GM12892 (cell line): Measurements from ENCODE around the gene FAM50B.

Experiments used
- DNase-seq: peaks from one replicate; pipeline ENCODE4 v3.0.0; 2011; ENCODE audit not compliant: insufficient read length
- FAIRE-seq: peaks from 2 replicates; lab custom pipeline; 2011; peaks lifted over from hg19 to GRCh38; lab: Jason Lieb, UNC
- POLR2A ChIP-seq: IDR thresholded peaks from 2 replicates; pipeline ENCODE4 v1.6.1; 2011; ENCODE audit warnings: low read depth, low read length, control low read depth
- POLR2AphosphoS5 ChIP-seq: IDR thresholded peaks from 2 replicates; pipeline ENCODE4 v1.6.1; 2011; ENCODE audit warnings: low read depth, low read length, control low read depth
- TAF1 ChIP-seq: IDR thresholded peaks from 2 replicates; pipeline ENCODE4 v1.6.1; 2011; ENCODE audit warnings: low read depth, mild to moderate bottlenecking, control low read depth, low read length, borderline replicate concordance

Gene FAM50B

DNA sequence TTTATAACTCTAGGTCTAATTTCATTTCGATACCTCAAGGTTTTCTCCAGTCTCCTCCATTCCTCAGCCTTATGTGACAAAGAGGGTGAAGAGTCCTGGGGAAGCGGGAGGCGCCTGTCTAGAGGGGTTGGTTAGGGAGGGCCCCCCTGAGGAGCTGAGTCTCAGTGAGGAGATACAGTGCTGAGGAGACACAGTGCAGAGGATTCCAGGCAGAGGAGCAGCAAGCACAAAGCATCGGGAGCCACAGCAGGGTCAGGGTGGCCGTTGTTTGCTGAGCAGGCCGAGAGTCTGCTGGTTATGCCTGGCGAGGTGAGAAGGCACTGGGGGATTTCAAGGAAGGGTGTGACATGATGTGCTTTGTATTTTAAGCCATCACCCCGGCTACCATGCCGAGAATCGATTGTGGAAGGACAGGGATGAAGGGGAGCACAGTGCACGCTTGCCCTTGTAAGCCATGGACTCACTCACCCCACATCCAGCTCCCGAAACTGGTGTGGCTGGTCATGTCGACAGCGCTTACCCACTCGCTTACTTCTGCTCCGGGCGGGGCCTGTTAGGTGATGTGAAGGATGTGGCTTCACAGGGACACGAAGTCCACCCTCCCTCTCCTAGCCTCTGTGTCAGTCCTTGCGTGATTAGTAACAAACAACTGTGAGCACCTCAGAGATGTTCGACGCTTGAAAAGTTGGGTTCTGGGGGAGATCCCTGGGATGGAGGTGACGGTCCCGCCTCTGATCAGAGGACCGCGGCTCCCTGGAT is 30.2 kb downstream of the FAM50B start:
- no peak for FAIRE-seq
- TF ChIP-seq POLR2AphosphoS5 (no peak), TAF1 (no peak), POLR2A (no peak)
- DNase-seq, result no peak

DNA sequence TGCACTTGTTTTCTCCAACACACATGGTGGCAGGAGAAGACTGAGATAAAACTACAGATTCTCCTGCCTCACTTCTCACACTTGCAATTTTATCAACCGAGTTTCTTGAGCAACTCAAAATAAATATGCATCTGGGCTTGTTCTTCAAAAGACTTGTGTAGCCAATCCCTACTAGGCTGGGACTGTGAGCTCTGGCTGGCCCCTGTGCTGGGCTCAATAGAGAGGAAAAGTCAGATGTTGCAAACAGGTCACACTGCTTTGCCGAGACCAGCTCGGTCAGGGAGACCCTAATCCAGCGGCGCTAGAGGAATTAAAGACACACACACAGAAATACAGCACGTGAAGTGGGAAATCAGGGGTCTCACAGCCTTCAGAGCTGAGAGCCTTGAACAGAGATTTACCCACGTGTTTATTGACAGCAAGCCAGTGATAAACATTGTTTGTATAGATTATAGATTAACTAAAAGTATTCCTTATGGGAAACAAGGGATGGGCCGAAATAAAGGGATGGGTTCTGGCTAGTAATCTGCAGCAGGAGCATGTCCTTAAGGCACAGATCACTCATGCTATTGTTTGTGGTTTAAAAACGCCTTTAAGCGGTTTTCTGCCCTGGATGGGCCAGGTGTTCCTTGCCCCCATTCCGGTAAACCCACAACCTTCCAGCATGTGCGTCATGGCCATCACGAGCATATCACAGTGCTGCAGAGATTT is 32.7 kb downstream of the FAM50B start:
- DNase-seq, result no peak
- TF ChIP-seq POLR2A, result no peak
- TF ChIP-seq POLR2AphosphoS5, result no peak
- TF ChIP-seq TAF1, result no peak
- FAIRE-seq, result no peak

- no peak for DNase-seq
- TF ChIP-seq TAF1, result no peak
- TF ChIP-seq POLR2AphosphoS5, result no peak
- no peak for TF ChIP-seq POLR2A
- no peak for FAIRE-seq
Measured at GRCh38 chr6:3882431-3882830, 33.3 kb downstream of the FAM50B start.

DNA sequence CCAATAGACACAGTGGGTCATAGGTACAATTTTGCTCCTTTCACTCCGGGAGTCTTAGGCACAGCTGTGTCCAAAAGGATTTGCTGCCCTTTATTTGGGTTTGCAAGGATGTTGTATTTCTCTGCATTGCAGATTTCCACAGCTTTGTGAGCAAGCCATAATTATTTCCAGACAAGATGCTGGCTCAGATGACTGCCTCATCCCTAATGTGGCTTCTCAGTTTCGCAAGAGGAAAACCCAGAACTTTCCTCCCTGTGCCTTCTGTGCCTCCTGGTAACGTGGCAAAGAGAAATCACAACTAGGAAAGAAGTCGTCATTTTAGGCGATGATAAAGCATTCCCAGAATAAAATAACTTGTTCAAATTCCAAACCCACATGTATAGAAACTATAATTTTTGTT is 33.7 kb downstream of the FAM50B start:
- DNase-seq (no peak), FAIRE-seq (no peak)
- TF ChIP-seq POLR2AphosphoS5 (no peak), POLR2A (no peak), TAF1 (no peak)

- no peak for DNase-seq
- TF ChIP-seq TAF1, result no peak
- no peak for TF ChIP-seq POLR2A
- TF ChIP-seq POLR2AphosphoS5, result no peak
- FAIRE-seq, result no peak
Measured at GRCh38 chr6:3884007-3884745, 35.0 kb downstream of the FAM50B start.

DNA sequence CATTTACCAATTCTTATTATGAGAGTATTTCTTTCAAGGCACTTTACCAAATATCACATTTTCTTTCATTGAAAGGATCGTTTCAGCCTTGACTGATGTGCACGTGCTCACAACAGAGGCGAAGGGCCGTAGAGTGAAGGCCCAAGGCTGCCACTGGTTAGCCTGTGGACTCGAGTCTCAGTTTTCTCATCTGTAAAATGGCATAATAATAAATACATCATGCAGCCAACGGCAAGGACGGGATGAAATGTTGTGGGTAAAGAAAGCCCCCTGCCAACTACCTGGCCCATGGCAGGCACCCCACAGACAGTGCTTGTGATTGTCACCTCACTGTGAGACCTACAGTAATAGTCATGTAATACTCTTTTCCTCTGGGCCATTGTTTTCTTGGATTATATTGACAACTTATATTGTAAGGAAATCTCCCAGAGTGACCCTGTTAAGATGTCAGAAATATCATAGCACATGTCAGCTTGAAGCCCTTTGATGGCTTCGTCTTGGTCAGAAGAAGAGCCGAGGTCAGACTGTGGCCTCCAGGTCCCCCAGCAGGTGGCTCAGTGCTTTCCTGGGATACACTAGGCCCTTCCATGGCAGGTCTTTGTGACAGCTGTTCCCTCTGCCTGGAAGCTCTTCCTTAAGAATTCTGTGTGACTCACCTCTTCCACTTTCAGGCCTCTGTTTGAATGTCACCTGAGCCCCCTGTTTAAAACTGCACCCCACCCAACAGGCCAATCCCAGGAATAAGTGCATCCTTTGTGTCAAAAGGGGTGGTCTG is 36.3 kb downstream of the FAM50B start:
- DNase-seq (no peak), FAIRE-seq (no peak)
- TF ChIP-seq POLR2A (no peak), POLR2AphosphoS5 (no peak), TAF1 (no peak)

DNA sequence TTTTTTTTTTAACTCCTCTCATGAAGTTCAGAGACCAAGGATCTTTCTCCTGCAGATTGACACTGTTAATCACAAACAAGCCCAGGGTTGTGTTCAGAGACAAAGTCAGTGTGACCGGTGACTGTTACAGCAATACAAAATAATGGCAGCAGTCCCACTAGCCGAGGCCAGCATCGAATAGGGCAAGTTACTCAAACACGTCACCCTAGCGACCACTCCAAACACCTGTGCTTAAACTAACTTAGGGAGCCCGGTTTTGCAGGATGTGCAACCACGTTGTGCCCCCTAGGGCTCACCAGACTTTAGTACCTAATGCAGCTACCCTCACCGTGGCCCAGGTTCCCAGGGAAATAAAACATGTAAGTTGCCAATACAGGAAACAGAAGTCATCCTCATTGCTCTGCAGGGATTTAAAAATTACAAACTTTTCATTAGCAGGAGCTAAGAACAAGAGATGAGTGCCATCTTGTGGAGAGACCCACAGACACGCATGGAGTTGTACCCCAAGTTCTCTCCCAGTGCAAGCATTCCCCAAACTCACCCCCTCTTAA is 38.1 kb downstream of the FAM50B start:
- TF ChIP-seq POLR2A (no peak), POLR2AphosphoS5 (no peak), TAF1 (no peak)
- DNase-seq, result no peak
- no peak for FAIRE-seq

DNA sequence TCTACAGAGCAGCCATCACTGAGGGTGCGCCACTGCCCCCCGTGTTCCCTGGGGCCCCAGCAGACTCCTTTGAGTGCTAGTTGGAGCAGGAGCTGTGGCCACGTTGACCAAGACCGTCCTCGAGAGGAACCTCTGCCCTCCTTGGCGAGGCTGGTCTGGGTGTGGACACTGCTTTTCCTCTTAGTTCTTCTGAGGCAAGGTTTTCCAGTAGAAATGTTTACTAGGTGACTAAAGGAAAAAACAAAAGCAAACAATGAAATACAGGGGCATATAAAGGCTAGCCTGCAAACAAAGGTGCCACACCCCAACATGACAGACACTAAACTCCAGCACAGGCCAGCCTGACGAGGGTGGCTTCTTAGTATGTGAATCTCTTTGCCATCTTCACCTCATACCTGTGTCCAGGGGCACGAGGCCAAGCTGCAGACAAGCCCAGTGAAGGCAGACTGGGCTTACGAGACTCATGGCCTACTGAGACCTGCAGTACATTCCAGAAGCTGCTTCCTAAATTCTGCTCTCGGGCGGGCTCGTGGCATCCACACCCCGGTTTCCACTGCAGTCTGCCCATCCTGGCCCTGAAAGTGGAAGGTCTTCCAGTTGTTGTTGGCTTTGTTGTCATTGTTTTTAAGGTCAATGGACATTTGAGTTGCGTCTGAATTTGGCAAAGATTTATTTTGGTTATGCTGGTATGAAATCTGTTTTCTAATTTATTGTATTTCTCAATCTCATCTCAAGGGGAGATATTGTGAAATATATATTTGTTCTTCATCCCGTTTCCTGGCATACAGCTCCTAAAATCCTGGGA is 39.2 kb downstream of the FAM50B start:
- TF ChIP-seq TAF1 (no peak), POLR2A (no peak), POLR2AphosphoS5 (no peak)
- DNase-seq, result no peak
- no peak for FAIRE-seq

DNA sequence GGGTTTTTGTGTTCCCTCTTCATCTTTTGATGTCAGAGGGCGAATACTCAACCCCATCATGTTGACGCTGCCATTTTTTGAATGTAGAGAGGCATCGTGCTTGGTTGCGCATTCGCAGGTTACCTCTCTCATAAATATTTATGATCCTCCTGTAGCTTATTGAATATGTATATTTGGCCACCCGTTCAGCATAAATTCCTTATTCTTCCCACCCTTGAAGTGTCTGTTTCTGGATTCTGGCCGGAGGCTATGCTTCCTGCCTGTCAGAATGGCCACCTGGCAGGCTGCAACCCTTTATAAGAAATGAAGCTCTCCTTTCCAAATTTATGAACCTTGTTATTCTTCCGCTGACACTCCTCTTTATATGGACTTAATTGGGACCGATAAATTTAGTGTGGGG is 40.9 kb downstream of the FAM50B start:
- TF ChIP-seq TAF1 (no peak), POLR2AphosphoS5 (no peak), POLR2A (no peak)
- FAIRE-seq (no peak), DNase-seq (no peak)

- no peak for FAIRE-seq
- no peak for DNase-seq
- no peak for TF ChIP-seq TAF1
- no peak for TF ChIP-seq POLR2AphosphoS5
- no peak for TF ChIP-seq POLR2A
Measured at GRCh38 chr6:3891883-3892282, 42.7 kb downstream of the FAM50B start.
